HG03095 (cell line): ENCODE results near the gene TMEM178A.
"Not testable (repeated sequence)": the region's sequence is repeated elsewhere in the genome, so short reads cannot be mapped to it uniquely, and the experiment has no call there.

Source experiments
- ATAC-seq: cut with Tn5 transposase; IDR thresholded peaks from one replicate; pipeline ENCODE4 v1.9.1; 2021; ENCODE audit warnings: moderate library complexity; ENCODE audit not compliant: unreplicated experiment

Gene TMEM178A

DNA sequence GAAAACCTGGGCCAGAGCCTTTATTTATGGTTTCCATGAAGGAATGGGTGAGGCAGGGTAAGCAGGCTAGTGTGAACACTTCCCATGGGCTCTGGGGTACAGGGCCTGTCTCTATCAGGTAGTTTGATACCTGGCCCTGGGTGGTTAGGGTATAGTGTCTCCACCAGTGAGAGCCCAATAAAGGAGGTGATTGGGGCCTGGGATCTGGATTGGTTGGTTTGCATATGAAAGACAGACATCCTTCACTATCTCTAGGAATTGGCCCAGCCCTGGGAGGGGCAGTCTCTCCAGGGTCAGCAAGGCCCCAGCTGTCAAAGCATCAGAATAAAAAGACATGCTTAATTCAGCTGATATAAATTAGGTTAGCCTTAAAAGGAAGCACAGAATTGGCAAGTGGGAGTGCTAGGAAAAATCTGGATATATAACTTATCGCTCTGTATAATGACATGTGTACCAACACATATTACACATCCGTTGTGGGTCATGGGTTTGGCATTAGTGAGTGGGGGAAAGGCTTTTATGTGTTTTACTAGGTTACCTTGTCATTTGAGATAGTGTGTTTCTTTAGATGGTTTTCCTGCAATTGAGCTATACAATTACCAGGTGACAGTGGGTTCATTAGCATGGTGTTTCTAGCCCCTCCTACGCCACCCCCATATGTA is 18.5 kb upstream of the TMEM178A start:
- no peak for ATAC-seq

- ATAC-seq = no peak
Observed at GRCh38 chr2:39648580-39648979, 17.1 kb upstream of the TMEM178A start.

- ATAC-seq = no peak
Observed at GRCh38 chr2:39649511-39649910, 16.2 kb upstream of the TMEM178A start.

- ATAC-seq = no peak
Observed at GRCh38 chr2:39650468-39650867, 15.2 kb upstream of the TMEM178A start.

DNA sequence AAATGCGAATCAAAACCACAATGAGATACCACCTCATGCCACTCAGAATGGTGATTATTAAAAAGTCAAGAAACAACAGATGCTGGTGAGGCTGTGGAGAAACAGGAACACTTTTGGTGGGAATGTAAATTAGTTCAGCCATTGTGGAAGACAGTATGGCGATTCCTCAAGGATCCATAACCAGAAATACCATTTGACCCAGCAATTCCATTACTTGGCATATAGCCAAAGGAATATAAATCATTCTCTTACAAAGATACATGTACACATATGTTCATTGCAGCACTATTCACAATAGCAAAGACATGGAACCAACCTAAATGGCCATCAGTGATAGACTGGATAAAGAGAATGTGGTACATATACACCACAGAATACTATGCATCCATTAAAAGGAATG is 9.5 kb upstream of the TMEM178A start:
- not testable (repeated sequence) for ATAC-seq

GRCh38 chr2:39657287-39657937 is 8.3 kb upstream of the TMEM178A start:
- ATAC-seq = no peak

- ATAC-seq = no peak
Observed at GRCh38 chr2:39658371-39658770, 7.3 kb upstream of the TMEM178A start.

DNA sequence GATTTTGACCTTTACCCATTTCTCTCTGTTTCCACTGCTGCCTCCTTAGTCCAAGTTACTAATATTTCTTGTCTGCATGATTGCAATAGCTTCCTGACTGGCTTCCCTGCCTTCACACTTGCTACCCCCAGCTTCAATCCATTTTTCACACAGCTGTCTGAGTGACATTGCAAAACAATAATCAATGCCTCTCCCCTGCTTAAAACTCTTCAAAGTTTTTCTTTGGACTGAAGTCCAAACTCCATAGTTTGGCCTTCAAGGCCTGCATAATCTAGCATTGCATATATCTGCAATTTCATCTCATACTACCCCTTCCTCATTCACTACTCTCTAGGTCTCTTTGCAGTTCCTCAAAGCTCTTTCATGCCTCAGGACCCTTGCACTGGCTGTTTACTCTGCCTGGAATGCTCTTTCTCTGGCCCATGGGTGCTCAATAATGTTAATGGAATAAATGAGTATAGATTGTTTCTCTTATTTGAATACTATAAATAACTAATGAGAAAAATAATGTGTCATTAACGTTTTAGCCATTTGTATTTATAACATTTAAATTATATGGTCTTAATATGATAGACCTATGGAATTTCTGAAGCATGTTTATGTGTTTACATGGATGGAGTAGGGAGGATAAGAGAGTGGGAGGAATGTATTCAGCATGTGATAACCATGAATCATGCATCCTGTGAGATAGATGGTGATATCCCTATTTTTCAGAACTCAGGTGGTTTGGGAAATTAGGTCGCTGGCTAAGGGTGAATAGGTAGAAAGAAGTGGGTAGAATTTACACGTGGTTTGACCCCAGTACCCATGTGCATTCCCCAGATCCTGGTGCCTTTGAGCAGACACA is 5.7 kb upstream of the TMEM178A start:
- ATAC-seq = no peak

DNA sequence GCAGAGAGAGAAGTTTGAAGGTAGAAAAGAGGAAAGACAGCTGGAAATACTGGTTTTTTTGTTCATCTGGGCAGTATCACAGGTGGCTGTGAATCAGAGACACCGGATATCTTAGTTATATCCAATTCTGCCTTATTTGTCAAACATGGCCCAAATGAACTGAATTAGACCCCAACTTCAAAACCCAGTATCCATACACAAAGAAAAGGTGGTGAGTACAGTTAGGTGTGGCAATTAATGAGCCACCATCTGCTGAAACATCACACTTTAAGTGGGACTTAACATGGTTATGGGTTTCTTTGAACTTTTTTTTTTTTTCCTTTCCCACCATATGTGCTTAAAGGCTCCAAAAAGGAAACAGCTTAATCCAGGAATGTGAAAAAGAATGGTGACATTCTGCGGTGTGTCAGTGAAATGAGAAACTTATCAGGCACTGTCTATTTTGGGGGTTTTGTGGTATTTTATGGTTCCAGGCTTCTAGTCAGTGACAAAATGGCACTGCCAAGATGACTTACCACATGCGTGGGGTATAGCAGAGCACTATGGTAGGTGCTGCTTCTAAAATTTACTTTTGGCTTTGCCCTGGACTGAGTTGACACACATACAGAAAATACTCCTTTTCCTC is 5.0 kb upstream of the TMEM178A start:
- ATAC-seq = no peak

- no peak for ATAC-seq
Observed at GRCh38 chr2:39661826-39662225, 3.9 kb upstream of the TMEM178A start.

DNA sequence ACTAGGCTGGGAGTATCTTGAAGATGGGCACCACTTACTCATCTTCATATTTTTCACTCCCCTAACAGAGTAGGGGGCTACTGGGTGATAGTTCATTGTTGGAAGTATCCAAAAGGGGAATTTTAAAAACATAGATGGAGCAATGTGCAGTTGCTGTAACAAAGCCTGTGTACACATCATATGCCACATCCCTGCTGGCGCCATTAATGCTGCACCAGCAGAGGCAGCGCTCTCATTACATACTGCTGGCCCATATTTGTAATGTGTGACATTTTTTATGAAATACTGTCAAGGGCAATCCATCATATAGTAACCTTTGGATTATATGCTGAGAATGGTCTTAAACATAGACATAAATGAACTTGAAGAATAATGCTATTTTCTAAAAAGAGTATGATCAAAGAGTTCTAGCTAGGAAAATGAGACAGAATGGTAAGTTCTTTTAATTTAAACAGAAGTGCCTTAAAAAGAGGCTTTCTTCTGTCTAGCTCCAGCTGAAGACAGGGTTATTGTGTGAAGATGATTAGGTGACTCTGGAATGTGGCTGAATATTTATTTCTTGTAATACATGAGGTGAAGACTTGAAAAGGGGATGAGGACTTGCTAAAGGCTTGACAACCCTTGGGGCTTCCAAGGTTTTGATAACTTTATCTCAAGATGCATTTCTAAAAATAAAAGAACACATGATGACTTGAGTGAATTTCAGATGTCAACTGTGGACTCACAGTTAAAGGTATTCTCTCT is 2.4 kb upstream of the TMEM178A start:
- ATAC-seq = no peak

DNA sequence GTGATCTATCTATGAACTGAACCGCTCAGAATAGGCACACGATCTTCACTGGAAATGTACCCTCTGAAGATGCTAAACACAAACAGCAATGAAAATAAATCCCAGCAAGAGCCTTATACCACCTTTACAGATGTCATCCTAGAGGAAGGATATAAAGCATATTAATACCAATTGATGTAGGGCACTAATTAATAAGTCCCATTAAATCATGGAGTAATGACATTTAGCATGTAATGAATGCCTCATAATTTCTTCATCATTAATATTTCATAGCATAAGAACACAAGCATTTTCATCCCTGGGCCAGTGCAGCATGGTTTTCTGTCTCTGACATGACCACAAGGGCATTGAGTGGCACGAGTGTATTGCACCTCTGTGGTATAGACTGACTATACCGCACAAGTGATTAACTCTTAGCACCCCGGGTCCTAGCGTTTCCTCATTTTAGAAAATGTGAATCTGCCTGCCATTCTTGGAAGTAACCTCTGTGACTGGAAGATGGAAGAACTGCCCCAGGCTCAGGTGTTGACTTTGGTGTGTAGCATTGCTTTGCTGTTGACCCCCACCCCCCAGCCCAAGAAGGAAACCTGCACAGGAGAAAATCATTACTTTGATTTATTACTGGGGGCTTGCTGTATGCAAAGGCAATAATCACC is 1.4 kb upstream of the TMEM178A start:
- no peak for ATAC-seq

GRCh38 chr2:39664888-39665591 is 677 bp upstream of the TMEM178A start:
- no peak for ATAC-seq

DNA sequence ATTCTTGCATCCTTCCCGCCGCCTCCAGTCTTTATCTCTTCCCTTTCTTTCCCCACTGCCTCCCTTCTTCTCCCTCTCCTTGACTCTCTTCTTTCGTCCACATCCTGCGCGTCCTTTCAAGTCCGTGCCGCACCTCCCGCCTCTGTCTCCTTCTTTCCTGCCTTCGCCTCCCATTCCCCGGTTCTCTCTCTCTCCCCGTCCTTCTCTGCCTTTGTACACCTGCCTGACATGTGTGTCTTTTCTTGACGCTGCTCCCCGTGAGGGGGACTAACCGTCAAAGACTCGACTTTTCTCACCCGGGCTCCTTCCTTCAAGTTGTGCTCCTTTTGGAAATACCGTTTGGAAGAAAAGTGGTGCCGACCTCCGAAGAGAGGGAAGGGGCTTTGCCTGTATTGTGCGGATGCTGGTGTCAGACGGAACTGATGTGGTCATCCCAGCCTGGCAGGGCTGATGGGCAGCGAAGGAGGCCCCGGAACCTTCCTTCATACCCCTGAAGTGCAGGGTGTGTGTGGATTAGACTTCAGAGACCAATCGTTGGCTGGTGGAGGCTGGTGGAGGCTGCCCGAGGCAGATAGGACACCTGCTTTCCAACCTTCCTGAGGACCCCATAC is 879 bp downstream of the TMEM178A start:
- ATAC-seq = no peak

GRCh38 chr2:39667104-39667885 is 1.6 kb downstream of the TMEM178A start:
- ATAC-seq = no peak

GRCh38 chr2:39667886-39668276 is 2.2 kb downstream of the TMEM178A start:
- no peak for ATAC-seq

DNA sequence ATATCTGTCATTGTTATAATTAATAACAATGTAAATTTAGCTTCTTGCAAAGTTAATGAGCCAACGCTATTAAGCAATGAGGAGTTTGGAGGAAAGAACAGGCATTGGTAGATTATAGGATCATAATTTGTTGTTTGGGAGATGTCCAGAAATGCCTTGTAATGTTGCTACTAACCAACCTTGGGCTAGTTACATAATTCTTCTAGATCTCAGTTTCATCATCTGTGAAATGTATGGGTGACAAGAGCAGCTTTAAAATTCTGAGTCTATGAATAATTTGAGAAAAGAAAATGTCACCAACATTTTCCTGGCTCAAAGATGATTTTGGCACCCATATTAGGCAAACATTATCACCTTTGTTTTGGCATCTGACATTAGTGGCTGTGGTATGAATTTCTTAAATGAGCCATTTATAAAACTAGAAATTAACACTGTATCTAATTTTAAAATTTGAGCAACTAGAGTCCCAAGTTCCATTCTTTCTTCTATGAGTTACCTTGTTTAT is 2.9 kb downstream of the TMEM178A start:
- no peak for ATAC-seq

DNA sequence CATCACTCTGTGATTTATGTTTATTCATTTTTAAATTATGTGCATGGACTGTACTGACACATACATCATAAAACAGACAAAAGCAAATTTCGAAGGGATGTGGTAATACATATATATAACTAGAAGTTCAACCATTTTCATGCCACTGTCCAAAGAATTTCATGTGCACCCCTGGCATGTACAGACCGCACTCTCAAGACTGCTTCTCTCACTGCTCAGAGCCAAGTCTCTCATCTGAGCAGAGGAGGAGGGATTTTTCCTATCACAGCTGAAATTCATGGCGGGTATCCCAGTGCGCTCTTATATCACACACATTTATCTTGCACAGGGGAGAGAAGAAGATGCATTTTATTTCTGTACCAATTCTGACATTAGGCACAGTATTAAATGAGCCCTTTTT is 5.9 kb downstream of the TMEM178A start:
- no peak for ATAC-seq
